Measurements from ENCODE around the gene SPATC1L.

SPATC1L gene

DNA sequence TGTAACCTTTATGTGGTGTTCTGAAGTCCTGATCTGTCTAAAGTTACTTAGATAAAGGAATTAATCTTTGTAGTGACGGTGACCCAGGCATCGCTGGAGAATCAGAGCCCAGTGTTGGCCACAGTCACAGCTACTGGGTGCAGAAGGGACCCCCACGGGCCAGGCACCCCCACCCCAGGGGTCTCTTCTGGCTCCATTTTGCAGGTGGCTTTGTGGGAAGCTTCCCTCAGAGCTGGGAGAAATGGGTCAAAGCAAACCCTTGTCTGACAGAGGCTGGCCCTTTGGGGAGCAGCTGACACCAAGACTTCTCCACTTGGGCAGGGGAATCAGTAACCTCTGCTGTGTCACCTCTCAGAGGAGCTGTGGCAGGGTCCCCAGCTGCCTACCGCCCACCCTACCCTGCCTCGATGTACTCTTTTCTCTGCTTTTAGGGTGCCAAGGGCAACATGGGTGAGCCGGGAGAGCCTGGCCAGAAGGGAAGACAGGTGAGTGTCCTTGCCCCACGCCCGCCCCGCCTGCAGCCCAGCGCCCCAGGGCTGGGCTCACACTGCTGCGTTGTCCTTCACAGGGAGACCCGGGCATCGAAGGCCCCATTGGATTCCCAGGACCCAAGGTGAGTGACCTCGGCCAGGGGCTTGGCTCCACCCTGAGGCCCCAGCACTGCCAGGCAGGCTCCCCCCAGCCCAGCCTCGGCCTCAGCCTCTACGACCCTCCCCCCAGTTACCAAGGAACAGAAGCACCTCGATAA, 68.6 kb downstream of the SPATC1L start:
- H3K79me2 ChIP-seq (ENCODE audit: control insufficient read depth, insufficient read depth, low read length): no peaks in the 10 kb centered on the region
- H3K18ac ChIP-seq (ENCODE audit: low read length): no peak overlapping the region
- no peak overlapping the region for H4K5ac ChIP-seq (ENCODE audit: low read length)
- peaks cover 2% of the 10 kb centered on the region for H3K79me1 ChIP-seq (ENCODE audit: low read length)
- no peak overlapping the region for H3K4ac ChIP-seq (ENCODE audit: low read depth, low read length)
- H4K8ac ChIP-seq (ENCODE audit: low read depth, low read length): no peak overlapping the region
- no peaks in the 10 kb centered on the region for H3K4me1 ChIP-seq (ENCODE audit: control insufficient read depth, low read depth, low read length)
- H3K56ac ChIP-seq (ENCODE audit: low read length): no peak overlapping the region
- peaks cover 22% of the 10 kb centered on the region for H3K36me3 ChIP-seq (ENCODE audit: control insufficient read depth, insufficient read depth, low read length)
- H3K27me3 ChIP-seq (ENCODE audit: insufficient read depth, low read length, poor library complexity): no peaks in the 10 kb centered on the region
- H2AK5ac ChIP-seq (ENCODE audit: low read length): no peak overlapping the region
- no peak overlapping the region for H2BK5ac ChIP-seq (ENCODE audit: low read length)
- H2BK120ac ChIP-seq (ENCODE audit: low read depth, low read length): no peak overlapping the region
- H3K23ac ChIP-seq (ENCODE audit: low read length): no peak overlapping the region
- no peak overlapping the region for H3K4me3 ChIP-seq (ENCODE audit: low read length)
- no peak overlapping the region for H2BK15ac ChIP-seq (replicated peaks; ENCODE audit: low read depth)
- no peak overlapping the region for H3K4me2 ChIP-seq (ENCODE audit: low read length)
- H3K27ac ChIP-seq (ENCODE audit: low read depth, low read length): no peak overlapping the region
- DNase-seq: no peak
- no peak overlapping the region for H3K9ac ChIP-seq (ENCODE audit: low read length)
- WGBS (ENCODE audit: extremely low coverage, insufficient coverage, low lambda C conversion rate): no CpG with 5 or more reads among the region's 17 CpGs

DNA sequence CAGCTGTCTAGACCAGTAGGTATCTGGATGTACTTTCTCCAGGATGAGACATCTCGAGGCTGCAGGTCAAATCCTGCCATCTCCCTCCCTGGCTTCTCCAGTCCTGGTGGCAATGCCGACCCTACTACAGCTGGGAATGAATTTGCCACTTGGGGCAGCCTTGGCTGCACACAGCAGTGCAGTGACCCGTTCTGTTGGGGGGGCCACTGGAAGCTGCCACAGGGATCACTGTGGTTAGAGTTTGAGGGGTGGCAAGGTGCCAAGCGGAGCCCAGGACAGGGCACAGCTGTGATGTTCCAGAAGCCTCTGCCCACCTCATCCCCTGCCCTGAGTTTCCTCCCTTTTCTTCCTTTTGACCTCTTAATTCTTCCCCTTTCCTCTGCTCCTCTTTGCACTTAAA, 69.3 kb downstream of the SPATC1L start:
- Histone ChIP-seq H3K56ac (ENCODE audit: low read length) (no peak overlapping the region), H3K4me2 (ENCODE audit: low read length) (no peak overlapping the region), H2BK120ac (ENCODE audit: low read depth, low read length) (no peak overlapping the region), H3K23ac (ENCODE audit: low read length) (no peak overlapping the region), H2BK5ac (ENCODE audit: low read length) (no peak overlapping the region), H3K4me3 (ENCODE audit: low read length) (no peak overlapping the region), H3K9ac (ENCODE audit: low read length) (no peak overlapping the region), H3K79me1 (ENCODE audit: low read length) (peaks cover 3% of the 10 kb centered on the region), H3K36me3 (ENCODE audit: control insufficient read depth, insufficient read depth, low read length) (peaks cover 22% of the 10 kb centered on the region), H2AK5ac (ENCODE audit: low read length) (no peak overlapping the region), H3K18ac (ENCODE audit: low read length) (no peak overlapping the region), H3K27me3 (ENCODE audit: insufficient read depth, low read length, poor library complexity) (no peaks in the 10 kb centered on the region), H4K5ac (ENCODE audit: low read length) (no peak overlapping the region), H3K4me1 (ENCODE audit: control insufficient read depth, low read depth, low read length) (no peaks in the 10 kb centered on the region), H3K79me2 (ENCODE audit: control insufficient read depth, insufficient read depth, low read length) (no peaks in the 10 kb centered on the region), H2BK15ac (replicated peaks; ENCODE audit: low read depth) (no peak overlapping the region), H3K27ac (ENCODE audit: low read depth, low read length) (no peak overlapping the region), H4K8ac (ENCODE audit: low read depth, low read length) (no peak overlapping the region), H3K4ac (ENCODE audit: low read depth, low read length) (no peak overlapping the region)
- WGBS (ENCODE audit: extremely low coverage, insufficient coverage, low lambda C conversion rate): no CpG with 5 or more reads among the region's 4 CpGs
- DNase-seq: no peak

GRCh38 chr21:46113497-46114176, 70.6 kb downstream of the SPATC1L start:
- H3K4me3 ChIP-seq (ENCODE audit: low read length): no peak overlapping the region

DNA sequence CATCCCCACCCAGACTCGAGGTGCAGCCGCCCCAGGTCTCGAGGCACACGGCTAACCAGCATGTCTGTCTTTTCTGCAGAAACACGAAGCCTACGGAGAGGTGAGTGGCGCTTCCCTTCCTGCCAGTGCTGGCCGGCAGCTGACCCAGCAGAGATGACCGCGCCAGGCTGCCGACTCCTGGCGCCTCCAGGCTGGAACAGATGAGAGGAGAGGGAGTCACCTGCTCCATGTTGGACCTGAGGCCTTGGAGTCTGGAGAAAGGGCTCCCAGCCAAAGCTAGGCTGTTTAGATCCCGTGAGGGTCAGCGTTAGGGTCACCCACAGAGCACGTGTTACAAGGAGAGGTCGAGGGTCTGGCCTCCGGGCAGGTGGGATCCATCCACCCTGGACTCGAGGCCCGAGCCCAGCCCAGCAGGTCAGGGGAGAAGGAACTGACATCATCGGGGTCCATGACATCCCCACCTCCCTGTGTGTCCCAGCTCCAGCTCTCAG, 71.5 kb downstream of the SPATC1L start:
- no peak overlapping the region for H3K4ac ChIP-seq (ENCODE audit: low read depth, low read length)
- H3K27ac ChIP-seq (ENCODE audit: low read depth, low read length): no peak overlapping the region
- H4K8ac ChIP-seq (ENCODE audit: low read depth, low read length): no peak overlapping the region
- no peak overlapping the region for H3K18ac ChIP-seq (ENCODE audit: low read length)
- H2BK15ac ChIP-seq (replicated peaks; ENCODE audit: low read depth): no peak overlapping the region
- DNase-seq: no peak
- H3K79me1 ChIP-seq (ENCODE audit: low read length): peaks cover 5% of the 10 kb centered on the region
- no peak overlapping the region for H3K4me2 ChIP-seq (ENCODE audit: low read length)
- H2BK120ac ChIP-seq (ENCODE audit: low read depth, low read length): no peak overlapping the region
- H2AK5ac ChIP-seq (ENCODE audit: low read length): no peak overlapping the region
- H3K9ac ChIP-seq (ENCODE audit: low read length): no peak overlapping the region
- H3K56ac ChIP-seq (ENCODE audit: low read length): no peak overlapping the region
- H4K5ac ChIP-seq (ENCODE audit: low read length): no peak overlapping the region
- no CpG with 5 or more reads among the region's 20 CpGs for WGBS (ENCODE audit: extremely low coverage, insufficient coverage, low lambda C conversion rate)
- peaks cover 2% of the 10 kb centered on the region for H3K79me2 ChIP-seq (ENCODE audit: control insufficient read depth, insufficient read depth, low read length)
- H2BK5ac ChIP-seq (ENCODE audit: low read length): no peak overlapping the region
- no peak overlapping the region for H3K23ac ChIP-seq (ENCODE audit: low read length)
- no peaks in the 10 kb centered on the region for H3K27me3 ChIP-seq (ENCODE audit: insufficient read depth, low read length, poor library complexity)
- peaks cover 17% of the 10 kb centered on the region for H3K36me3 ChIP-seq (ENCODE audit: control insufficient read depth, insufficient read depth, low read length)
- H3K4me3 ChIP-seq (ENCODE audit: low read length): no peak overlapping the region
- no peaks in the 10 kb centered on the region for H3K4me1 ChIP-seq (ENCODE audit: control insufficient read depth, low read depth, low read length)

More at GRCh38 chr21:46113497-46114176, 70.6 kb downstream of the SPATC1L start:
- Histone ChIP-seq H4K8ac (ENCODE audit: low read depth, low read length) (no peak overlapping the region), H3K18ac (ENCODE audit: low read length) (no peak overlapping the region), H3K4ac (ENCODE audit: low read depth, low read length) (no peak overlapping the region), H3K79me2 (ENCODE audit: control insufficient read depth, insufficient read depth, low read length) (peaks cover 1% of the 10 kb centered on the region), H3K9ac (ENCODE audit: low read length) (no peak overlapping the region), H2BK15ac (replicated peaks; ENCODE audit: low read depth) (no peak overlapping the region), H4K5ac (ENCODE audit: low read length) (no peak overlapping the region), H3K4me1 (ENCODE audit: control insufficient read depth, low read depth, low read length) (no peaks in the 10 kb centered on the region), H2BK120ac (ENCODE audit: low read depth, low read length) (no peak overlapping the region), H3K27ac (ENCODE audit: low read depth, low read length) (no peak overlapping the region), H3K79me1 (ENCODE audit: low read length) (peaks cover 5% of the 10 kb centered on the region), H2BK5ac (ENCODE audit: low read length) (no peak overlapping the region), H3K23ac (ENCODE audit: low read length) (no peak overlapping the region), H3K27me3 (ENCODE audit: insufficient read depth, low read length, poor library complexity) (no peaks in the 10 kb centered on the region), H3K56ac (ENCODE audit: low read length) (no peak overlapping the region), H3K4me2 (ENCODE audit: low read length) (no peak overlapping the region), H3K36me3 (ENCODE audit: control insufficient read depth, insufficient read depth, low read length) (peaks cover 17% of the 10 kb centered on the region), H2AK5ac (ENCODE audit: low read length) (no peak overlapping the region)
- no CpG with 5 or more reads among the region's 16 CpGs for WGBS (ENCODE audit: extremely low coverage, insufficient coverage, low lambda C conversion rate)
- DNase-seq: no peak

- H2BK15ac ChIP-seq (replicated peaks; ENCODE audit: low read depth): no peak overlapping the region
- H3K4me1 ChIP-seq (ENCODE audit: control insufficient read depth, low read depth, low read length): no peaks in the 10 kb centered on the region
- H2BK120ac ChIP-seq (ENCODE audit: low read depth, low read length): no peak overlapping the region
- peaks cover 14% of the 10 kb centered on the region for H3K36me3 ChIP-seq (ENCODE audit: control insufficient read depth, insufficient read depth, low read length)
- no CpG with 5 or more reads among the region's 69 CpGs for WGBS (ENCODE audit: extremely low coverage, insufficient coverage, low lambda C conversion rate)
- H3K23ac ChIP-seq (ENCODE audit: low read length): no peak overlapping the region
- H3K4me2 ChIP-seq (ENCODE audit: low read length): no peak overlapping the region
- H3K4ac ChIP-seq (ENCODE audit: low read depth, low read length): no peak overlapping the region
- no peak overlapping the region for H2AK5ac ChIP-seq (ENCODE audit: low read length)
- H3K27ac ChIP-seq (ENCODE audit: low read depth, low read length): no peak overlapping the region
- no peak overlapping the region for H2BK5ac ChIP-seq (ENCODE audit: low read length)
- H3K18ac ChIP-seq (ENCODE audit: low read length): no peak overlapping the region
- H3K9ac ChIP-seq (ENCODE audit: low read length): no peak overlapping the region
- H3K79me2 ChIP-seq (ENCODE audit: control insufficient read depth, insufficient read depth, low read length): peaks cover 2% of the 10 kb centered on the region
- H3K56ac ChIP-seq (ENCODE audit: low read length): no peak overlapping the region
- DNase-seq: no peak
- H4K8ac ChIP-seq (ENCODE audit: low read depth, low read length): no peak overlapping the region
- H3K4me3 ChIP-seq (ENCODE audit: low read length): no peak overlapping the region
- H4K5ac ChIP-seq (ENCODE audit: low read length): no peak overlapping the region
- H3K79me1 ChIP-seq (ENCODE audit: low read length): peaks cover 5% of the 10 kb centered on the region
- no peaks in the 10 kb centered on the region for H3K27me3 ChIP-seq (ENCODE audit: insufficient read depth, low read length, poor library complexity)
These were observed 72.2 kb downstream of the SPATC1L start for GRCh38 chr21:46111857-46112724.

All from mesendoderm (in vitro differentiated cells).